GM18517 (cell line): ENCODE data around the gene OXA1L.
"Not testable (repeated sequence)": the region's sequence is repeated elsewhere in the genome, so short reads cannot be mapped to it uniquely, and the experiment has no call there.

Experiments
- ATAC-seq: cut with Tn5 transposase; IDR thresholded peaks from one replicate; pipeline ENCODE4 v1.9.1; 2021; ENCODE audit warnings: mild to moderate bottlenecking, moderate library complexity; ENCODE audit not compliant: unreplicated experiment

The OXA1L gene

GRCh38 chr14:22767323-22767589 lies 768 bp downstream of the OXA1L start:
- no peak for ATAC-seq

GRCh38 chr14:22768947-22769346 lies 2.5 kb downstream of the OXA1L start:
- no peak for ATAC-seq

GRCh38 chr14:22769369-22769768 lies 2.9 kb downstream of the OXA1L start:
- no peak for ATAC-seq

- no peak for ATAC-seq
These were observed 4.1 kb downstream of the OXA1L start for GRCh38 chr14:22770481-22771187.

- ATAC-seq: no peak
These were observed 6.2 kb downstream of the OXA1L start for GRCh38 chr14:22772725-22773124.

GRCh38 chr14:22773162-22774010 lies 6.9 kb downstream of the OXA1L start:
- ATAC-seq: no peak

- no peak for ATAC-seq
These were observed 7.7 kb downstream of the OXA1L start for GRCh38 chr14:22774011-22774706.

- no peak for ATAC-seq
These were observed 9.7 kb downstream of the OXA1L start for GRCh38 chr14:22776215-22776614.

- ATAC-seq: not testable (repeated sequence)
These were observed 10.4 kb downstream of the OXA1L start for GRCh38 chr14:22776849-22777248.

- ATAC-seq: no peak
These were observed 11.6 kb downstream of the OXA1L start for GRCh38 chr14:22778084-22778483.

- ATAC-seq: no peak
These were observed 13.7 kb downstream of the OXA1L start for GRCh38 chr14:22780105-22780679.

- ATAC-seq: no peak
These were observed 14.4 kb downstream of the OXA1L start for GRCh38 chr14:22780941-22781300.

- no peak for ATAC-seq
These were observed 15.0 kb downstream of the OXA1L start for GRCh38 chr14:22781301-22781991.

GRCh38 chr14:22786685-22787084 lies 20.2 kb downstream of the OXA1L start:
- ATAC-seq: no peak

GRCh38 chr14:22791301-22791700 lies 24.8 kb downstream of the OXA1L start:
- no peak for ATAC-seq

- no peak for ATAC-seq
These were observed 25.7 kb downstream of the OXA1L start for GRCh38 chr14:22792158-22792557.

- not testable (repeated sequence) for ATAC-seq
These were observed 27.1 kb downstream of the OXA1L start for GRCh38 chr14:22793550-22793949.

GRCh38 chr14:22793976-22794375 lies 27.5 kb downstream of the OXA1L start:
- ATAC-seq: no peak

GRCh38 chr14:22794551-22794951 lies 28.1 kb downstream of the OXA1L start:
- peak; percentile 48 for ATAC-seq

- peak; percentile 44 for ATAC-seq
These were observed 29.7 kb downstream of the OXA1L start for GRCh38 chr14:22796087-22796707.
